Natural killer cell treated with Interleukin-12 subunit alpha and Interleukin-12 subunit beta and Interleukin-15 and Interleukin-18, amount 100 ng/mL, for 72 hours (primary cell): ENCODE data around the gene DDOST. TPM values are rescaled to one million over a fixed set of nuclear protein-coding genes. Genes with fewer than 3 reads are reported as not detected.

Source experiments
- ATAC-seq, 2 donors: fragments of 150-1000 bp; cut with Tn5 transposase in 1 of 2; sonication (Bioruptor Pico), chemical (Tn5 transposase) in 1 of 2; 2 replicates each; pipeline ENCODE4 v1.10.0; 2021
- DNase-seq: peaks from one replicate; pipeline ENCODE4 v3.0.0; 2022; ENCODE audit warnings: low spot score
- H3K27ac Mint-ChIP-seq, 2 donors: 1 replicate in 1 of 2; 2 replicates in 1 of 2; pipeline ENCODE4 v1.8.0; 2022; ENCODE audit warnings: mixed read lengths in 2 of 2, mild to moderate bottlenecking in 1 of 2, moderate library complexity in 1 of 2
- H3K27me3 Mint-ChIP-seq, 2 donors: 1 replicate in 1 of 2; 2 replicates in 1 of 2; pipeline ENCODE4 v1.8.0; 2022; ENCODE audit warnings: mixed read lengths in 2 of 2
- H3K36me3 Mint-ChIP-seq: one replicate; pipeline ENCODE4 v1.8.0; 2022; ENCODE audit warnings: mixed read lengths
- H3K4me1 Mint-ChIP-seq, 2 donors: 1 replicate in 1 of 2; 2 replicates in 1 of 2; pipeline ENCODE4 v1.8.0; 2022; ENCODE audit warnings: low read depth in 2 of 2, mixed read lengths in 2 of 2, mild to moderate bottlenecking in 1 of 2
- H3K4me3 Mint-ChIP-seq: one replicate; pipeline ENCODE4 v1.8.0; 2022; ENCODE audit warnings: mixed read lengths
- H3K9me3 Mint-ChIP-seq: 2 replicates; pipeline ENCODE4 v1.8.0; 2022; ENCODE audit warnings: mixed read lengths
- total RNA-seq, 2 donors: library from RNA; stranded (reverse); gene quantifications; one replicate each; pipeline ENCODE4 v1.2.3, GENCODE V29; 2022

The DDOST gene
- total RNA-seq, 2 donors from 2014 or later = 176 to 227 TPM

DNA sequence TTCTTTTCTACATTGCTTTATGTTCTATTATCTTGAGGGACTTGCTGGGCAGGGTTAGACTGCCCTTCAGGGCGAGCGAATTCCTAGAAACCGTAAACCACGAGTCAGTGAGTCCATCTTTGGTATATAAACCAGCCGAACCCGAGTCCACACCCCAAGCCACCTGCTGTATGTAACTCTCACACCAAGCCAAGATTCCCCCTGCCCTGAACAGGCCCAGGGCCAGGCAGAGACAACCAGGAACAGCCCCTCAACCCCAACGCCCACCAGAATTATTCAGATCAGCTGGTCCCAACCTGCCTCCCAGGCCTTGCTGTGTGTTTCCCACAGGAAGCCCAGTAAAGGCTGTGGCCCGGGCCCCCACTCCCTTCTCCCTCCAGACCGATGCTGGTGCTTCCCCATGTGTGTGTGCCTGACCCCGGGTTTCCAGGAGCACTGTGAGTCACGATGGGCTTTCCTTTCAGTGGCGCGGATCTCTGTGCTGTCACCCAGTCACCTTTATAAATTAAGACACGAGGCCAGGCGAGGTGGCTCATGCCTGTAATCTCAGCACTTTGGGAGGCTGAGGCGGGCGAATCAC lies 39.6 kb upstream of the DDOST start:
- ATAC-seq (no peak), DNase-seq (peak; percentile 58)
- Mint-ChIP-seq H3K36me3 (no peaks in the 10 kb centered on the region), H3K9me3 (no peaks in the 10 kb centered on the region), H3K4me3 (no peak overlapping the region), H3K4me1 (peaks cover 5 to 7% of the 10 kb centered on the region in 2 donors), H3K27me3 (peaks cover 0 to 4% of the 10 kb centered on the region in 2 donors), H3K27ac (no peak overlapping the region)

DNA sequence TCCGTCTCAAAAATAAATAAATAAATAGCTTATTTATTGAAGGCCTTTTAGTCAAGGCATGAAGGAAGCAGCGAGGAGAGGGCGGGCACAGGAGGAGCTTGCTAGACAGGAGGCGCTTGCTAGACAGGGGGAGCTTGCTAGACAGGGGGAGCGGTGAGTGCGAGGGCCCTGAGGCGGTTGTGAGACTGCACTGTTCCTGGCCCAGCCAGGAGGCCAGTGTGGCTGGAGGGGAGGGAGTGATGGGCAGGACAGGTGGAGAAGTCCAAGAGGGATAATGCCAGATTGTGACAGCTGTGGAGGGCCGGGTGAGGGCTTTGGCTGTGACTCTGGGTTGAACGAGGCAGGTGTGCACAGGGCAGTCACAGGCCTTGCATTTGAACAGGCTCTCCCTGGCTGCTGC lies 38.4 kb upstream of the DDOST start:
- H3K36me3 Mint-ChIP-seq = no peaks in the 10 kb centered on the region
- no peak overlapping the region for H3K4me3 Mint-ChIP-seq
- no peaks in the 10 kb centered on the region for H3K9me3 Mint-ChIP-seq
- DNase-seq = no peak
- H3K27me3 Mint-ChIP-seq = peaks cover 0 to 7% of the 10 kb centered on the region in 2 donors
- ATAC-seq = no peak
- no peak overlapping the region for H3K27ac Mint-ChIP-seq
- peaks cover 5 to 7% of the 10 kb centered on the region in 2 donors for H3K4me1 Mint-ChIP-seq

DNA sequence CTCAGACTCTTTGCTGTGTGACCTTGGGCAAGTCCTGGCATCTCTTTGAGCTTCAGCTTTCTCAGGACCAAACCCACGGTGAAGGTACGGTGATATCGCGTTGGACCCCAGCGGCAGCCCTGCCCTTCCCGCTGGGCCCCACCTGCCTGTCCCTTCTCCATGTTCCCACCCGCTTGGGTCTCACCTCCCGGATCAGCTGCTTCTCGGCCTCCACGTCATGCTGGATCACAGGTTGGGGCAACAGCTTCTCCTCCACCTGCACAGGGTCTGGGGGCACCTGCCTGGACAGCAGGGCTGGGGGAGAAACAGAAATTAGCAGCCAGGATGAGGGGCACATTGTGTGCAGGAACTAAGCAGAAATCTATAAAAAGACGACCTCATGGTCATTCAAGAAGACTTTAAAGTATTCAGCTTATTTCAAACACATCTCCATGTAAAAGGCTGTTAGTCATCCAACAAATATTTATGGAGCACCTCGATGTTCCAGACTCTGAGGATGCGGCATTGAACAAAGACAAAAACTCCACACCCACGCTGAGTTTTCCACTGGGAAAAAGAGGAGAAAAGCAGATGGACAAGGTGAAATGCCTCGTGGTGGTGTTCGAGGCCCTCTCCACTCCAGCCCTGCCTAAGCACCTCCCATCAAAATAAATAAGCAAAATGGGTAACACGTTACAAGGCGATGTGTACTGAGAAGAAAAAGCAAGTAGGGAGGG lies 37.2 kb upstream of the DDOST start:
- H3K36me3 Mint-ChIP-seq = no peaks in the 10 kb centered on the region
- no peak for ATAC-seq

DNA sequence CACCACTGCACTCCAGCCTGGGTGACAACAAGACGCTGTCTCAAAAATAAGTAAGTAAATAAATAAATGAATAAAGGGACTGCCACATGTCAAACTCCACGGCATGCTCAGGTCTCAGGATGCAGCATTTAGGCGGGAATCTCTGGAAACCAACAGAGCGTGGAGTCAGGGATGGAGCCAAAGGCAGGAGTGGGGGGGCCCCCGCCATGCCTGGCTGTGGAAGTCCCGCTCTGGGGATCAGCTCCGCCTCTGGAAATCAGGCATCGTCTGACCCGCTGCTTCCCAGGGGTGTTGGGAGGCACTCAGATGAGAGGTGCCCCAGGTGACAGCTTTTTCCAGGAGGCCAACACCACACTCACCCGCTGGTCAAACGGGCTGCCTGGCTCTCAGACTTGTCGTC lies 36.4 kb upstream of the DDOST start:
- Mint-ChIP-seq H3K36me3 (no peaks in the 10 kb centered on the region), H3K4me3 (no peak overlapping the region), H3K9me3 (no peaks in the 10 kb centered on the region), H3K4me1 (peaks cover 5 to 7% of the 10 kb centered on the region in 2 donors), H3K27ac (no peak overlapping the region), H3K27me3 (peaks cover 0 to 3% of the 10 kb centered on the region in 2 donors)
- DNase-seq (no peak), ATAC-seq (no peak)

More for the DNA sequence above, 37.2 kb upstream of the DDOST start:
- H3K27ac Mint-ChIP-seq = no peak overlapping the region
- no peak for DNase-seq
- peaks cover 0 to 7% of the 10 kb centered on the region in 2 donors for H3K27me3 Mint-ChIP-seq
- no peak overlapping the region for H3K4me3 Mint-ChIP-seq
- H3K9me3 Mint-ChIP-seq = no peaks in the 10 kb centered on the region
- peaks cover 5 to 7% of the 10 kb centered on the region in 2 donors for H3K4me1 Mint-ChIP-seq

DNA sequence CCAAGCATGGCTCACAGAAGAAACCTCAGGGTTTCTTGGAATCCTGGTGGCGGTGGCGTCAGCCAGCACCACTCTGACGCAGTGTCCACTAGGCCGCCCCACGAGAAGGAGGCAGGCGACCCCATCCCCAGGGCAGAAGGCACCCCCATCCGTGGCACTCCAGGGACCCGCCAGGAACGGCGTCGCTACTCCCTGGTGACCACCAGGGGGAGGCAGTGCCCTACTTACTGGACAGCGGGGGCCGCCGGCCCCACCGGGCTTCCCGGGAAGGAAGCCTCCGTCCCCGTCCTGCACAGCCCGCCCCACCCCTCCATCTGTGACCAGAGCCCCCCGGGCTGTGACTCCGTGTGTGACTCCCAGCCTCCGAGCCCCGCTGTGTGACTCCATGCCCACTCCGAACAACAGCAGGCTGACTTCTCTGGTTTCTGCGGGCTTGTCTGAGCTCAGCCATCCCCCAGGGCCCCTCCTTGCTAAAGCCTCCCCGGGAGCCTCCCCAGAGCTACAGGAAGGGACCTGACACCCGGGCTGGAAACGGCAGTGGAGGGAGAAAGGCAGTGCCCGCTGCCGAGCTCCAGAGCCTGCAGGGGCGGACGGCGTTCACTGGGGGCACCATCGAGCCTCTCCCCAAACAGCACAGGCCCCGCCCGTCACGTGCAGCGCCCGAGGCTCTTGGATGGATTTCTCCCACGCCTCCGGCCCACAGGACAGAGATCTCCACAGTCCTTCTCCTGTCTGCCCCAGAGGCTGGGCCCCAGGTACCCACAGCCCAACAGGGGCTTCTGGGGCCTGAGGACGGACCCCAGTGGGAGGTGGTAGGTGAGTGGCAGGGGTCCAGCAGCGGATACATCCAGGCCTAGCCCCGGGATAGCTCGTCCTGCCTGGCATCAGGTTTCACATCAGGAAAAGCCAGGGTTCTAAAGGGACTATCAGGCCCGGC lies 35.5 kb upstream of the DDOST start:
- peak overlapping the region; percentile 84 for H3K4me3 Mint-ChIP-seq
- H3K27ac Mint-ChIP-seq = peak overlapping the region; percentile 25 to 28
- peak; percentile 83 to 92 for ATAC-seq
- no peaks in the 10 kb centered on the region for H3K9me3 Mint-ChIP-seq
- DNase-seq = peak; percentile 81
- H3K27me3 Mint-ChIP-seq = peaks cover 0 to 3% of the 10 kb centered on the region in 2 donors
- no peaks in the 10 kb centered on the region for H3K36me3 Mint-ChIP-seq
- H3K4me1 Mint-ChIP-seq = peaks cover 5 to 7% of the 10 kb centered on the region in 2 donors

DNA sequence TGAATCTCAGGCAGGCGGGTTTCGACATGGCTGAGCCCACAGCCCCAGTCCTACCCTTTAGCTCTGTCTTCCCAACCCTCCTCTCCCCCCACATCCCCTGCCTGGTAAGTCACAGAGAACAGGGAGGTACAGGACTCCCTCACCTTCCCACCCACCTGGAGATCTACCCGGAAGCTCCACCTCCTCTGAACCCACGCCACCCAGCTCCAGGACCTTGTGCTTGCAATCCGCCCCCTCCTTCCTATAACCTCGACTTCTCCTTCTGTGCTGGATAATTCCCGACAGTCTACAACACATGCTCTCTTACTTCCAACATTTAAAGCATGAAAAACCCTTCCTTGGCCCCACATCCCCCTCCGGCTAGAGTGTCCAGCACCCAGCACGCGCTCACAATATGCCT lies 34.3 kb upstream of the DDOST start:
- Mint-ChIP-seq H3K27ac (peak overlapping the region in 1 of 2 donors; percentile 28), H3K4me3 (peak overlapping the region; percentile 84), H3K36me3 (no peaks in the 10 kb centered on the region), H3K4me1 (peaks cover 5 to 7% of the 10 kb centered on the region in 2 donors), H3K27me3 (peaks cover 0 to 3% of the 10 kb centered on the region in 2 donors), H3K9me3 (no peaks in the 10 kb centered on the region)
- ATAC-seq = no peak
- DNase-seq = no peak

DNA sequence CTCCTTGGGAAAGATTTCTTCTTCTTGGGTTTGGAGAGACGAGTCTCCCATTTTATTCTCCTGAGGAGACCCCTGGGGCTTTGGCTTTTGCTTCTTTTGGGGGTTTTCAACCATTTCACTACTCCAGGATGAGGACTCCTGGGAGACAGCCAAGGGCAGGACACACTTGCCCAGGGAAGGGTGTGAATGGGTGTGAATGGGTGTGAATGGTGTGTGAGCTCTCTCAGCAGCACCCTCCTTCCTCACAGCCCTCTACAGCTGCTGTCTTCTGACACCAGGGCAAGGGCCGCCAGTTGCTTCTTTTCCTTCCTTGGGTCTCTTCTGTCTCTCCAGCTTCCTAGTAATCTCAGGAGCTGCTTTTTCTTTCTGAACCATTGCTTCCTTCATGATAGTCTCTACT lies 32.5 kb upstream of the DDOST start:
- Mint-ChIP-seq H3K4me3 (no peak overlapping the region), H3K36me3 (no peaks in the 10 kb centered on the region), H3K9me3 (no peaks in the 10 kb centered on the region), H3K27me3 (peaks cover 0 to 3% of the 10 kb centered on the region in 2 donors), H3K27ac (no peak overlapping the region), H3K4me1 (peaks cover 5 to 7% of the 10 kb centered on the region in 2 donors)
- DNase-seq (no peak), ATAC-seq (no peak)

DNA sequence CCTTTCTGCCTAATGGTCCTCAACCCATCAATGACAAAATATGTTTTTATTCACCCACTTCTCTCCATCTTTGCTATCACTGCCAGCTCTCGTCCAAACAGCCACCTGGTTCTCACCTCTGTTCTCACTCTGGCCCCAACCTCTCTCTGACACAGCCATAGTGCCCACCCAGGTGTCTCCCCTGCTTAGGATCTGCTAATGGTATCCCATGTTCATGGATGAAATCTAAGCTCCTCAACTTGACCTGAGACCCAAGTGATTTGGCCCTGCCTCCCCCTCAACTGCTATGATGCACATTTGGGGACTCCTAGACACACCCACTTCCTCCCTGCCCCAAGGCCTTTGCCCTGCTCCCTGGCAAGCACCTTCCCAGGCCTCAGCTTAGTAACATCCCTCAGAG lies 30.7 kb upstream of the DDOST start:
- no peak for DNase-seq
- Mint-ChIP-seq H3K27ac (no peak overlapping the region), H3K36me3 (no peaks in the 10 kb centered on the region), H3K9me3 (no peaks in the 10 kb centered on the region), H3K4me1 (peaks cover 5 to 7% of the 10 kb centered on the region in 2 donors), H3K4me3 (no peak overlapping the region), H3K27me3 (peaks cover 0 to 3% of the 10 kb centered on the region in 2 donors)
- no peak for ATAC-seq

DNA sequence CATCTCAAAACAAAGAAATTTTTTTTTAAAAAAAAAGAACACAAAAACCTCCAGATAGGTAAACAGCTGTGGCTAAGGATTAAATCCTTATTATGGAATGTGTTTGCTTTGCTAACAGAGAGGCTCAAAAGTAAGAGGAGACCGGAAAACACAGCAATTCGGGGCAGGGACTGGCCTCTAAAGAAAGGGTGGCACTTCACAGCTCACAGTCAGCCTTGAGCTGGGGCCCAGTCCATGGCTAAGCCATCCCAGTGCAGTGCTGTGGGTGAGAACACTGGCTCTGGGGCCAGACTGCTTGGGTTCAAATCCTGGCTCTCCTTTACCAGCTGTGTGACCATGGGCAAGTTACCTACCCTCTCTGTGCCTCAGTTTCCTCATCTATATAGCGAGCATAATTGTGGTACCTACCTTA lies 28.5 kb upstream of the DDOST start:
- no peaks in the 10 kb centered on the region for H3K4me1 Mint-ChIP-seq
- no peak overlapping the region for H3K4me3 Mint-ChIP-seq
- no peaks in the 10 kb centered on the region for H3K36me3 Mint-ChIP-seq
- H3K27me3 Mint-ChIP-seq = peaks cover 0 to 5% of the 10 kb centered on the region in 2 donors
- H3K27ac Mint-ChIP-seq = no peak overlapping the region
- ATAC-seq (no peak), DNase-seq (no peak)
- no peaks in the 10 kb centered on the region for H3K9me3 Mint-ChIP-seq

DNA sequence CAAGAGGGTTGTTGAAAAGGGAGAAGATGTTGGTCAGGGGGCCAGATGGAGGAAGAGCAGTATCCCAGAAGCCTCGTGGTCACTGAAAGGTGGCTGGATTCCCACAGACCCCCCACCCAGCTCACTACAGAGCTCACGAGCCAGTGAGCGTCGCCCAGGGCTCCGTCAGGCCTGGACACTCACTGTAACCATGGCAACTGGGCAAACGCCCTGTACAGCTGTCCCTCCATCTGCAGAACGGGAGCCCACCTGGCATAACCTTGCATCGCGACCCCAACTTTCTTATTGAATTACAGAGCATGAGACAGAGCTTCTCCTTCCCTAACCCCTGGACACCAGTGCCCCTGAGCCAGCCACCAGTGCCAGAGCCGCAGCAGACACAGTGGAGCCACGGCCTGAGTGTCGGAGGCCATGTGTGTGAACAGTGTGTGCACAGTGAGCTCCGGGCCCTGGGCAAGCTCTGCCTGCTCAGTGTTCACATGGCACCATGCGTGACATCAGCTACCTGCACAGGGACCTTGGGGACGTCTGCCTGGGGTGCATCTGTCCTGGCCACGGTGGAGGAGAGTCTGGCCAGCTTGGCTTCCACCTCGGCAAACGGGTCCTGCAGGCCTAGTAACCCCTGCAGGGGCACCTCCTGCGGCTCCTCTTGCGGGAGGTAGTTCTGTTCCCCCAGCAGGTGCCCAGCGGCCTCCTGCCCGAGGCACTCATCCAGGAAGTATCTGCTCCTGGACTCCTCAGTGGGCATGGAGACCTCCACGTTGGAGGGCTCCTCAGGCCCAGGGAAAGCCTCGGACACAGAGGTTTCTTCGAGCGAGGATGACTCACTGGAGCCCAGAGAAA lies 25.9 kb upstream of the DDOST start:
- H3K4me1 Mint-ChIP-seq = no peaks in the 10 kb centered on the region
- H3K36me3 Mint-ChIP-seq = no peaks in the 10 kb centered on the region
- H3K9me3 Mint-ChIP-seq = no peaks in the 10 kb centered on the region
- H3K27ac Mint-ChIP-seq = no peak overlapping the region
- H3K27me3 Mint-ChIP-seq = peaks cover 0 to 7% of the 10 kb centered on the region in 2 donors
- H3K4me3 Mint-ChIP-seq = no peak overlapping the region
- DNase-seq (no peak), ATAC-seq (no peak)

DNA sequence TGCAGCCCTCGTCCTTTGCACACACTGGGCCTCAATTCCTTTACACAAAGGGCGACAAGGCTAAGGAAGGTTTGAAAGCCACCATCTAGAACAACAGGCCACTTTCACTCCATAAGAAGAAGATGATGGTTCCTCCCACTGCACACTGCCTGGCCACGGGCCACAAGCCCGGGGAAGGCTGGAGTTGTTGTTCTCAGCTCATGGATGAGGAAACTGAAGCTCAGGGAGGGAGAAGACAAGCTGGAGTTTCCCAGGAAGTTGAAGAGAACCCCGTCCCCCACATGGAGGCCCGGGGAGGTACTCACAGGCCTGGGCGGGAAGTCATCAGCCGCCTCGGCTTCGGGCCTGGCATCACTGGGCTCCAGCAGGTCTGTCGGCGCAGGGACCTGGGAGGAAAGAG lies 24.6 kb upstream of the DDOST start:
- H3K36me3 Mint-ChIP-seq = no peaks in the 10 kb centered on the region
- no peaks in the 10 kb centered on the region for H3K9me3 Mint-ChIP-seq
- peaks cover 2 to 10% of the 10 kb centered on the region in 2 donors for H3K27me3 Mint-ChIP-seq
- H3K27ac Mint-ChIP-seq = no peak overlapping the region
- ATAC-seq (no peak), DNase-seq (no peak)
- H3K4me1 Mint-ChIP-seq = no peaks in the 10 kb centered on the region
- H3K4me3 Mint-ChIP-seq = no peak overlapping the region

DNA sequence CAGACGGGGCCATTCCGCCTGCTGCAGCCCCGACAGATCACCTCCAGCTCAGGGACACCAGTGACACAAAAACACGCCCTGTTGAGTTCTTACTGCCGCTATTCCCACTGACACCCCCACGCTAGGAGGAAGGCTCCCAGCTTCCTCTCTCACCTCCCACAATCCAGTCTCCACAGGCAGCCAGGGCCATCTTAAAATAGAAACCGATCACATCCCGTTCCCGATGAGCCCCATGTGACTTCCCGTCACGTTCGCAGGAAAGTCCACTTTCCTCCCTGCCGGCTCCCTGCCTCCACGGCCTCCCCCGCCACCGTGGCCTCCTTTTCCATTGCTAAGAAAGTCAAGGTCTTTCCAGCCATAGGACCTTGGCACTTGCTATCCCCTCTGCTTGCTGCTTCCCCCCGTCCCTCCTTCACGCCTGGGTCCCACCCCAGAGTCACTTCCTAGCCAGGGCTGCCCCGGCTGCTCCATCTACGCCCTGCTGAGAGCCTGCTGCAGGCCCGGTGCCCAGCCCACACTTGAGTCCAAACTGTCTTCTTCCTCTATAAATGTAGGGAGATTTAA lies 24.0 kb upstream of the DDOST start:
- H3K27me3 Mint-ChIP-seq = peaks cover 2 to 15% of the 10 kb centered on the region in 2 donors
- no peak overlapping the region for H3K27ac Mint-ChIP-seq
- no peak overlapping the region for H3K4me3 Mint-ChIP-seq
- H3K4me1 Mint-ChIP-seq = no peaks in the 10 kb centered on the region
- ATAC-seq (no peak), DNase-seq (no peak)
- no peaks in the 10 kb centered on the region for H3K36me3 Mint-ChIP-seq
- H3K9me3 Mint-ChIP-seq = no peaks in the 10 kb centered on the region

DNA sequence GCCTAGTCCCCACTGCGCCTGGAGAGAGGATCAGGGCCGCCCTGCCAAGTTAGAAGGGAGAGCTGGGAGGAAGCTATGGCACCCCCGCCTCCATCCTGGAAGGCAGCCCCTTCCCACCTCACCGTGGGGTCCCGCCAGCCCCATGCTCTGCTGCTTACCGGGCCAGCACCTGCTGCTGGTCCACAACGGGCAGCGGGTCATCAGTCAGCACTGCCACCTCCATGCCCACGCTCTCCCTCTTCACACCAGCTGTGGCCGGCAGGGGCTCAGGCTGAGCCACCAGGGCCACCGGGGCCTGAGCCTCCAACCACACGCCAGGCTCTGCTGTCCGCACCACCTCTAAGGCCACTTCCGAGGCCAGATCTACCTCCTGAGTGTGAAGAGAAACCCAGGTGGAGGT lies 23.5 kb upstream of the DDOST start:
- no peak overlapping the region for H3K4me3 Mint-ChIP-seq
- no peaks in the 10 kb centered on the region for H3K9me3 Mint-ChIP-seq
- no peak for DNase-seq
- no peak overlapping the region for H3K27ac Mint-ChIP-seq
- no peak for ATAC-seq
- no peaks in the 10 kb centered on the region for H3K36me3 Mint-ChIP-seq
- H3K27me3 Mint-ChIP-seq = peaks cover 2 to 19% of the 10 kb centered on the region in 2 donors
- H3K4me1 Mint-ChIP-seq = no peaks in the 10 kb centered on the region
